Pancreas (tissue), 10 donors: ENCODE data around the gene CSHL1. TPM values are rescaled to one million over a fixed set of nuclear protein-coding genes. Genes with fewer than 3 reads are reported as not detected.
A peak's percentile ranks its signal among the peaks of the same experiment; 100 is the strongest.
"Not testable (repeated sequence)": the region's sequence is repeated elsewhere in the genome, so short reads cannot be mapped to it uniquely, and the experiment has no call there.

Source experiments
- ATAC-seq, 4 donors: fragments of 200-7000 bp; cut with Tn5 transposase; one replicate each; pipeline versions ENCODE4 v1.8.0 to v1.9.1; 2020; ENCODE audit warnings: mild to moderate bottlenecking in 4 of 4, moderate library complexity in 4 of 4
- DNase-seq, 6 donors: peaks; one replicate each; pipeline ENCODE4 v3.0.0-alpha.2; 2020
- FAIRE-seq: peaks from 2 replicates; lab custom pipeline; 2012; peaks lifted over from hg19 to GRCh38; lab: Jason Lieb, UNC
- H3K27ac ChIP-seq, 4 donors: fragments of 200-600 bp; sonication (generic); 1 replicate in 3 of 4; 2 replicates in 1 of 4; pipeline versions ENCODE4 v1.5.0 to v1.8.0; 2020
- H3K27me3 ChIP-seq, 4 donors: fragments of 200-600 bp; one replicate each; pipeline ENCODE4 v1.8.0; 2021
- H3K36me3 ChIP-seq, 3 donors: fragments of 200-600 bp; sonication (generic) in 1 of 3; one replicate each; pipeline versions ENCODE4 v1.5.0 to v1.8.0; 2020 to 2021
- H3K4me1 ChIP-seq, 3 donors: fragments of 200-600 bp; one replicate each; pipeline ENCODE4 v1.8.0; 2021
- H3K4me3 ChIP-seq, 4 donors: fragments of 200-600 bp; sonication (generic) in 2 of 4; one replicate each; pipeline versions ENCODE4 v1.5.0 to v1.8.0; 2020 to 2021
- H3K9me3 ChIP-seq, 4 donors: fragments of 200-600 bp; one replicate each; pipeline ENCODE4 v1.8.0; 2021
- CTCF ChIP-seq, 4 donors: fragments of 200-600 bp; sonication (generic) in 3 of 4; IDR thresholded peaks; one replicate each; pipeline versions ENCODE4 v1.5.0 to v1.8.0; 2021; ENCODE audit warnings: antibody characterized with exemption in 4 of 4
- WGBS, 2 donors: extraction: QIAGEN DNeasy Blood & Tissue Kit; methylation state at CpG; one replicate each; pipeline ENCODE4 v1.1.7; 2013; 5-methylcytosine and 5-hydroxymethylcytosine counted together
- intact Hi-C, 3 donors: fragments of 100-400 bp; cut with DNase I; formaldehyde crosslinking; loops; one replicate each; pipeline versions ENCODE4 v1.11.1 to v1.14.2; 2022
- polyA plus RNA-seq, 2 donors: library from polyadenylated mRNA; stranded (reverse); fragments of 200-250 nt; gene quantifications; one replicate each; pipeline ENCODE4 v1.2.3, GENCODE V29; 2013
- total RNA-seq, 6 donors: library from RNA; stranded (reverse); fragmentation: NEBNext Ultra II Directional in 4 of 6; extraction: Animal tissue kit (Norgen Biotek cat#: 25700) in 4 of 6; gene quantifications; one replicate each; pipeline versions ENCODE4 v1.2.1 to v1.2.4, GENCODE V29; 2021 to 2023
- donor health status: healthy with polysubstance abuse.
- donor health status: DM: no; HTN: no; CAD: no; lungs with moderate emphysema.
- donor health status: DM: no; HTN: no; CAD: no.
- donor health status: control.
- donor health status: control.
- donor health status: Bipolar disorder and iron deficiency.
- donor health status: DM: yes; HTN: yes; CAD: no.
- donor health status: DM: no; HTN: no; CAD: no.
- donor health status: DM: no; HTN: no; CAD: no.
- donor health status: DM: yes; HTN: yes; CAD: no.

The CSHL1 gene
- total and polyA plus RNA-seq, 8 donors, result not detected

- peak in 3 of 4 donors; percentile 59 to 87 (median 84) for ATAC-seq
- DNase-seq, FAIRE-seq, intact Hi-C loops, H3K36me3 ChIP-seq, H3K27me3 ChIP-seq, H3K27ac ChIP-seq, H3K4me3 ChIP-seq, H3K9me3 ChIP-seq, H3K4me1 ChIP-seq: not testable (repeated sequence)
- WGBS, 2 donors, result 20 to 27% methylated on average over 13 of the region's 13 CpGs
- peak in 2 of 4 donors; percentile 14 for TF ChIP-seq CTCF (IDR thresholded peaks at IDR 0.05)
Measured at GRCh38 chr17:63889026-63889848, 21.8 kb downstream of the CSHL1 start.

- intact Hi-C loops, H3K4me1 ChIP-seq, H3K36me3 ChIP-seq, H3K27me3 ChIP-seq, FAIRE-seq, H3K4me3 ChIP-seq, DNase-seq, ATAC-seq, H3K9me3 ChIP-seq, H3K27ac ChIP-seq: not testable (repeated sequence)
- WGBS, 2 donors, result 83 to 88% methylated on average over 11 of the region's 11 CpGs
Measured at GRCh38 chr17:63885119-63885518, 25.9 kb downstream of the CSHL1 start.

GRCh38 chr17:63882626-63883126 lies 28.4 kb downstream of the CSHL1 start:
- H3K36me3 ChIP-seq, H3K9me3 ChIP-seq, H3K27ac ChIP-seq, FAIRE-seq, ATAC-seq, H3K4me1 ChIP-seq, intact Hi-C loops, H3K27me3 ChIP-seq, H3K4me3 ChIP-seq, DNase-seq: not testable (repeated sequence)
- 70 to 79% methylated on average over 9 of the region's 9 CpGs for WGBS, 2 donors

GRCh38 chr17:63881935-63882601 lies 29.0 kb downstream of the CSHL1 start, which contains the start of gene GH2:
TSS of gene GH2 (minus strand) at chr17:63881944. CDS start at chr17:63881801, 143 bp downstream.
- Histone ChIP-seq H3K4me3 (no peak within 1 kb of the TSS), H3K9me3 (no peaks in the 10 kb centered on the region), H3K4me1 (no peaks in the 10 kb centered on the region), H3K27me3 (no peaks in the 10 kb centered on the region), H3K27ac (no peak within 1 kb of the TSS), H3K36me3 (no peaks in the 10 kb centered on the region)
- intact Hi-C loops, result no loop called here
- TF ChIP-seq CTCF (IDR thresholded peaks at IDR 0.05), result peak; percentile 24 to 47 (median 34)
- FAIRE-seq (no peak), DNase-seq (peak in 5 of 6 donors; percentile 27 to 62 (median 53)), ATAC-seq (peak; percentile 55 to 94 (median 90))
- WGBS, 2 donors, result 31 to 45% methylated on average over 12 to 15 of the region's 15 CpGs

GRCh38 chr17:63881337-63881736 lies 29.7 kb downstream of the CSHL1 start:
- intact Hi-C loops, DNase-seq, FAIRE-seq, H3K4me1 ChIP-seq, H3K9me3 ChIP-seq, H3K4me3 ChIP-seq, H3K36me3 ChIP-seq, H3K27ac ChIP-seq, H3K27me3 ChIP-seq: not testable (repeated sequence)
- 61 to 63% methylated on average over 11 of the region's 11 CpGs for WGBS, 2 donors
- ATAC-seq, result peak in 3 of 4 donors; percentile 24 to 39 (median 26)

- Histone ChIP-seq H3K27me3 (no peaks in the 10 kb centered on the region), H3K27ac (no peak overlapping the region), H3K4me3 (no peak overlapping the region), H3K9me3 (no peaks in the 10 kb centered on the region), H3K36me3 (no peaks in the 10 kb centered on the region), H3K4me1 (no peaks in the 10 kb centered on the region)
- intact Hi-C loops, result no loop called here
- FAIRE-seq (no peak), DNase-seq (no peak), ATAC-seq (no peak)
- no peak for TF ChIP-seq CTCF (IDR thresholded peaks at IDR 0.05)
- WGBS, 2 donors, result 76 to 80% methylated on average over 12 of the region's 12 CpGs
Measured at GRCh38 chr17:63880706-63881105, 30.4 kb downstream of the CSHL1 start.

- ATAC-seq, FAIRE-seq, H3K4me1 ChIP-seq, H3K27ac ChIP-seq, H3K36me3 ChIP-seq, H3K4me3 ChIP-seq, H3K9me3 ChIP-seq, DNase-seq, H3K27me3 ChIP-seq, intact Hi-C loops: not testable (repeated sequence)
- 71 to 83% methylated on average over 9 of the region's 9 CpGs for WGBS, 2 donors
Measured at GRCh38 chr17:63878413-63878812, 32.6 kb downstream of the CSHL1 start.

GRCh38 chr17:63874693-63875092 lies 36.4 kb downstream of the CSHL1 start:
- H3K36me3 ChIP-seq, FAIRE-seq, H3K4me3 ChIP-seq, H3K27ac ChIP-seq, H3K4me1 ChIP-seq, H3K9me3 ChIP-seq, ATAC-seq, H3K27me3 ChIP-seq, DNase-seq, intact Hi-C loops: not testable (repeated sequence)
- WGBS, 2 donors, result 82 to 86% methylated on average over 6 of the region's 6 CpGs
